ENCODE measurements around the gene MARCHF2. TPM values are rescaled to one million over a fixed set of nuclear protein-coding genes. Genes with fewer than 3 reads are reported as not detected.

MARCHF2 gene

GRCh38 chr19:8488365-8488764, 75.3 kb downstream of the MARCHF2 start:
- H3K4me3 ChIP-seq (ENCODE audit: low read length), result no peak overlapping the region
- H3K36me3 ChIP-seq (ENCODE audit: insufficient read depth, low read length), result peaks cover 67% of the 10 kb centered on the region

More at GRCh38 chr19:8488365-8488764, 75.3 kb downstream of the MARCHF2 start:
- H3K4me2 ChIP-seq (ENCODE audit: low read length), result no peak overlapping the region
- H3K9me3 ChIP-seq (replicated peaks; ENCODE audit: low read length), result no peaks in the 10 kb centered on the region
- no peaks in the 10 kb centered on the region for H3K4me1 ChIP-seq (ENCODE audit: control insufficient read depth, insufficient read depth, low read length)
- H3K9ac ChIP-seq (ENCODE audit: low read depth, low read length), result no peak overlapping the region
- H3K27me3 ChIP-seq (ENCODE audit: control insufficient read depth, insufficient read depth, low read length), result no peaks in the 10 kb centered on the region

Small RNA genes lying within 50 kb of the gene (small RNA-seq; reads per million reads assigned to genes)
- gene MIR4999, result not detected
